ENCODE measurements around the gene ZSCAN12. TPM values are rescaled to one million over a fixed set of nuclear protein-coding genes. Genes with fewer than 3 reads are reported as not detected.
A peak's percentile ranks its signal among the peaks of the same experiment; 100 is the strongest.

Gene ZSCAN12
- total RNA-seq, 1 donor from 2014 or later, result 1.8 TPM

DNA sequence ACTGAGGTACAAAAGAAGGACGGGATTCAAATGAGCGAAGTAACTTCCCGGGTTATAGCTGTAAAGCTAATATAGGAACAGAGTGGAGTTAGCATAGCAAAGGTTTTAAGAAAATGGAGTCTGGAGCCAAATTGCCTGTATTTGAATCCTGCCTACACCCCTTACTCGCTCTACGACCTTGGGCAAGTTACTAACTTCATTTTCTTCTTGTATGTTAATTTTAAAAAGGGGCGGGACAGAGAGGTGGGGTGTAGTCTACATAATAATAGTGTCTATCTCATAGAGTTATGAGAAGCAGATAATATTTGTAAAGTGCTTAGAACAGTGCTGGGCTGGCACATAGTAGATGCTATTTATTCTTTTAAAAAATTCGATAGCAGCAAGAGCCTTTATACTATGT lies 43.0 kb upstream of the ZSCAN12 start:
- intact Hi-C loops (cut with micrococcal nuclease), result no loop called here
- Histone ChIP-seq H3K4me1 (peaks cover 14% of the 10 kb centered on the region), H3K27me3 (ENCODE audit: low read depth) (peaks cover 32% of the 10 kb centered on the region), H3K9me3 (replicated peaks) (no peaks in the 10 kb centered on the region), H3K4me3 (peak overlapping the region; percentile 78), H3K27ac (replicated peaks) (no peak overlapping the region), H3K36me3 (no peaks in the 10 kb centered on the region)
- TF ChIP-seq, protein P1, sequence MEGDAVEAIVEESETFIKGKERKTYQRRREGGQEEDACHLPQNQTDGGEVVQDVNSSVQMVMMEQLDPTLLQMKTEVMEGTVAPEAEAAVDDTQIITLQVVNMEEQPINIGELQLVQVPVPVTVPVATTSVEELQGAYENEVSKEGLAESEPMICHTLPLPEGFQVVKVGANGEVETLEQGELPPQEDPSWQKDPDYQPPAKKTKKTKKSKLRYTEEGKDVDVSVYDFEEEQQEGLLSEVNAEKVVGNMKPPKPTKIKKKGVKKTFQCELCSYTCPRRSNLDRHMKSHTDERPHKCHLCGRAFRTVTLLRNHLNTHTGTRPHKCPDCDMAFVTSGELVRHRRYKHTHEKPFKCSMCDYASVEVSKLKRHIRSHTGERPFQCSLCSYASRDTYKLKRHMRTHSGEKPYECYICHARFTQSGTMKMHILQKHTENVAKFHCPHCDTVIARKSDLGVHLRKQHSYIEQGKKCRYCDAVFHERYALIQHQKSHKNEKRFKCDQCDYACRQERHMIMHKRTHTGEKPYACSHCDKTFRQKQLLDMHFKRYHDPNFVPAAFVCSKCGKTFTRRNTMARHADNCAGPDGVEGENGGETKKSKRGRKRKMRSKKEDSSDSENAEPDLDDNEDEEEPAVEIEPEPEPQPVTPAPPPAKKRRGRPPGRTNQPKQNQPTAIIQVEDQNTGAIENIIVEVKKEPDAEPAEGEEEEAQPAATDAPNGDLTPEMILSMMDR (IDR thresholded peaks at IDR 0.05; ENCODE audit: borderline replicate concordance), result no peak
- no peak for DNase-seq

DNA sequence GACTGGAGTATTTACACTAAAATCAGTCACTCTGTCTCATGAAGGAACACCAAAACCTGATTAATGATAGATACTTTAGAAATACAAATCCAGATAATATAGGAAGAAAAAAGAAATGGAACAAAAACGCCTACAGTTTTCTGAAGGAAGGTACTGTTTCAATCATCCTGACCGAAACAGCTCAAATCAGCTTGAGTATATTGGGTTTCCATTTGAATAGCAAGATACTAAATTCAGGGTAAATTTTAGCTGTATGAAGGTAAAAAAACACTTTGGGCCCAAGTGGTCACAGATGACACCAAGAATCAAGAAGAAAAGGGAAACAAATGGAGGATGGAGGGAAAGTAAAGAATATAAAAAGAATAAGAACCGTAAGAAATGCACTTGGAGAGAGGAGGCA lies 36.9 kb upstream of the ZSCAN12 start:
- Histone ChIP-seq H3K4me1 (no peaks in the 10 kb centered on the region), H3K27ac (replicated peaks) (no peak overlapping the region), H3K9me3 (replicated peaks) (no peaks in the 10 kb centered on the region), H3K4me3 (no peak overlapping the region), H3K36me3 (no peaks in the 10 kb centered on the region), H3K27me3 (ENCODE audit: low read depth) (no peaks in the 10 kb centered on the region)
- TF ChIP-seq, protein P1 (IDR thresholded peaks at IDR 0.05; ENCODE audit: borderline replicate concordance), result no peak
- intact Hi-C loops (cut with micrococcal nuclease), result no loop called here
- no peak for DNase-seq

DNA sequence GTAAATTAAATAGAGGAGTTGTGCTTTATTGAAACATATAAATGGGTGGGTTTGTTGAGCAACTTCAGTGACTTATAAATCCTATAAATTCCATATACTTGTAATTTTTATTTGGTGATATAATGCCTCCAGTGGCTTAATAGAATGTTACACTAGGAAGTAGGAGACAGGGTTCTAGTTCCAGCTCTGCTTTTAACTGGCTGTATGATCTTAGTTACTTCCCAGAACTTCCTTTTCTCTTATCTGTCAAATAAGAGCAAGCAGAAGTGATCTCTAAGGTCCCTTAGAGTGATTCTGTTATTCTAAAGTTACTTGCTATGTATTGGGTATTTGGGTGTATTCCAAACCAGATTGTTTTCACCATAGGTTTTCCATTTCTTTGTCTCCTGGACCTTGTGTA lies 33.6 kb upstream of the ZSCAN12 start:
- H3K27me3 ChIP-seq (ENCODE audit: low read depth), result no peaks in the 10 kb centered on the region
- no peaks in the 10 kb centered on the region for H3K9me3 ChIP-seq (replicated peaks)
- no peaks in the 10 kb centered on the region for H3K4me1 ChIP-seq
- H3K4me3 ChIP-seq, result no peak overlapping the region
- H3K36me3 ChIP-seq, result no peaks in the 10 kb centered on the region
- H3K27ac ChIP-seq (replicated peaks), result no peak overlapping the region
- intact Hi-C loops (cut with micrococcal nuclease), result no loop called here
- no peak for DNase-seq
- TF ChIP-seq, protein P1 (IDR thresholded peaks at IDR 0.05; ENCODE audit: borderline replicate concordance), result no peak

DNA sequence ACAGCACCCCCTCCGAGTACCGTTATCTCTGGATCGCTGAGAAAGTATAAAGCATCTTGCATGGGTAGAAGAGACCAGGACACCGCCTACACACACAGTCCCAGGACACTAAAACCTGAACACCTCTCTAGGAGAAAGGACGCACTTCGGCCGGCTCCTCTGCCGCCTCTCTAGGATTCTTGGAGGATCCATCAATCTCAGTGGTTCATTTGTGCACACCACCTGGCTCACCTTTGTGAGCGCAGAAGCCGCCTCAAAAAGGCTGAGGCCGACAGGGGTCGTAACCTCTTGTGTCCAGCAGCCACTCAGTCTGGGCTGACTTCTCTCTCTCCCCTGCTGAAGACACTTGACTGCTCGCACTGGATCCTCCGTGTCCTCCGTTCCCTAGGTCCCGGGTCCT lies 30.2 kb upstream of the ZSCAN12 start:
- TF ChIP-seq, protein P1 (IDR thresholded peaks at IDR 0.05; ENCODE audit: borderline replicate concordance), result no peak
- H3K27me3 ChIP-seq (ENCODE audit: low read depth), result no peaks in the 10 kb centered on the region
- peaks cover 13% of the 10 kb centered on the region for H3K36me3 ChIP-seq
- H3K27ac ChIP-seq (replicated peaks), result no peak overlapping the region
- intact Hi-C loops (cut with micrococcal nuclease), result no loop called here
- H3K4me1 ChIP-seq, result no peaks in the 10 kb centered on the region
- no peak for DNase-seq
- H3K9me3 ChIP-seq (replicated peaks), result peaks cover 10% of the 10 kb centered on the region
- no peak overlapping the region for H3K4me3 ChIP-seq

DNA sequence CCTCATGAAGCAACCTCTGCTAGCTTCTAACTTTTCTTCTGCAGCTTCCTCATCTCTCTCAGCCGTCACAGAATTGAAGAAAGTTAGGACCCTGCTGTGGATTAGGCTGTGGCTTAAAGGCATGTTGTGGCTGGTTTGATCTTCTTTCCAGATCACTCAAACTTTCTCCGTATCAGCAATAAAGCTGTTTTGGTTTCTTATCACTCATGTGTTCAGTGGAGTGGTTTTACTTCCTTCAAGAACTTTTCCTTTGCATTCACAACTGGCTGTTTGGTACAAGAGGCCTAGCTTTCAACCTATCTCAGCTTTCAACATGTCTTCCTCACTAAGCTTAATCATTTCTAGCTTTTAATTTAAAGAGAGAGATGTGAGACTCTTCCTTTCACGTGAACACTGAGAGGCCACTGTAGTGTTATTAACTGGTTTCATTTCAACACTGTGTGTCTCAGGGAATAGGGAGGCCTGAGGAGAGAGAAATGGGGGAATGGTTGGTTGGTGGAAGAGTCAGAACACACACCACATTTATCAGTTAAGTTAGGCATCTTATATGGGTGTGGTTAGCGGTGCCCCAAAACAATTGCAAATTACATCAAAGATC lies 26.5 kb upstream of the ZSCAN12 start:
- Histone ChIP-seq H3K4me1 (no peaks in the 10 kb centered on the region), H3K36me3 (peaks cover 19% of the 10 kb centered on the region), H3K4me3 (no peak overlapping the region), H3K27me3 (ENCODE audit: low read depth) (no peaks in the 10 kb centered on the region), H3K27ac (replicated peaks) (no peak overlapping the region), H3K9me3 (replicated peaks) (peaks cover 12% of the 10 kb centered on the region)
- no peak for DNase-seq
- TF ChIP-seq, protein P1 (IDR thresholded peaks at IDR 0.05; ENCODE audit: borderline replicate concordance), result no peak
- intact Hi-C loops (cut with micrococcal nuclease), result no loop called here

Data from left ventricle myocardium inferior (tissue), 1 donor.